DMS53 treated with DMSO at 0.1 percent for 48 hours (cell line): ENCODE data around the gene NOVA2.
A peak's percentile ranks its signal among the peaks of the same experiment; 100 is the strongest.

Experiments
- DNase-seq: peaks from one replicate; lab custom pipeline; 2025; ENCODE audit not compliant: unreplicated experiment; lab: John Stamatoyannopoulos, UW

NOVA2 gene

GRCh38 chr19:45973553-45974338 is at the start of gene NOVA2:
Gene NOVA2 (minus strand): TSS chr19:45973865. CDS start chr19:45973351, 514 bp downstream.
- DNase-seq: no peak

GRCh38 chr19:46023311-46023779 is 49.7 kb upstream of the NOVA2 start:
- no peak for DNase-seq

GRCh38 chr19:46022431-46023310 is 49.0 kb upstream of the NOVA2 start, which contains the start of gene PGLYRP1:
Gene PGLYRP1 (minus strand): TSS chr19:46023053. CDS start chr19:46023021, 32 bp downstream.
- no peak for DNase-seq

- no peak for DNase-seq
These were observed 48.4 kb upstream of the NOVA2 start for GRCh38 chr19:46022061-46022430.

GRCh38 chr19:46021531-46022041 is 47.9 kb upstream of the NOVA2 start:
- DNase-seq: no peak

- DNase-seq: no peak
These were observed 47.1 kb upstream of the NOVA2 start for GRCh38 chr19:46020819-46021125.

- no peak for DNase-seq
These were observed 45.6 kb upstream of the NOVA2 start for GRCh38 chr19:46019270-46019669.

- DNase-seq: no peak
These were observed 45.1 kb upstream of the NOVA2 start for GRCh38 chr19:46018729-46019251.

GRCh38 chr19:46017874-46018675 is 44.4 kb upstream of the NOVA2 start:
- no peak for DNase-seq

- DNase-seq: no peak
These were observed 43.4 kb upstream of the NOVA2 start for GRCh38 chr19:46017095-46017429.

GRCh38 chr19:46016426-46017094 is 42.9 kb upstream of the NOVA2 start:
- DNase-seq: peak; percentile 42

GRCh38 chr19:46015687-46016425 is 42.2 kb upstream of the NOVA2 start:
- DNase-seq: peak; percentile 31

- DNase-seq: peak; percentile 70
These were observed 41.4 kb upstream of the NOVA2 start for GRCh38 chr19:46014941-46015686.

GRCh38 chr19:46014534-46014933 is 40.9 kb upstream of the NOVA2 start:
- no peak for DNase-seq

GRCh38 chr19:46009530-46010510 is 36.2 kb upstream of the NOVA2 start:
- peak; percentile 47 for DNase-seq

- no peak for DNase-seq
These were observed 32.7 kb upstream of the NOVA2 start for GRCh38 chr19:46006411-46006810.

- DNase-seq: no peak
These were observed 29.1 kb upstream of the NOVA2 start for GRCh38 chr19:46002678-46003275.
